HuH-7 (cell line): ENCODE data around the gene STX18.
"Not testable (repeated sequence)": the region's sequence is repeated elsewhere in the genome, so short reads cannot be mapped to it uniquely, and the experiment has no call there.

ENCODE experiments used
- DNase-seq: peaks from one replicate; pipeline ENCODE4 v3.0.0; 2011; ENCODE audit warnings: low spot score

STX18 gene

DNA sequence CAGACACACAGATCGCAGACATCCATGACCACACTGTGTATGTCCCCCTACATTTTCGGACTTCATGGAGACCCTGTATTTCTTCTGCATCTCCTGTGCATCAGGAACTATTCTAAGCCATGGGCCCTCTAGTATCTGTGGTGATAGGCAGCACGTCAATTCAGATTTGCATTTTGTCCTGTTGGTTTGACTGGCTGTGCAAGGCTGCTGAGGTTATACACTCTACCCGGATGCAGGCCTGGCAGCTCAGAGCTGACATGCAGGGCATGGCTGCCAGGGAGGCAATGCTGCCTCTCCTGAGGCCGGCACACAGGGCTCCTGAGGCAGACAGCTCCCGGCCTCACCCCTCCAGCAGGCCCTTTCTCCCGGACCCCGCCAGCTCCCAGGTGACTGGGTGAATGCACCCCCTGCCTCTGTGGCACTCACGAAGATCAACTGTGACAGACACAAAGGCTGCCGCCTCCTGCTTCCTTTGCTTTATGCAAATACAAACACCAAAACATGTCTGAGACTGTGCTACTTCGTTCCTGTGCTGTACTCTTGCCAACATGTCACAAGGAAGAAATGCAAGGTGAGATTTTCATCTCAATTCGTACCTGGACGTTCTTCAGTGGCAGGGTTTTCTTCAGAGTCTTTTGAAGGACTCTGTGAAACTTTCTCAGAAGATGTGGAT is 103.9 kb downstream of the STX18 start:
- no peak for DNase-seq

DNA sequence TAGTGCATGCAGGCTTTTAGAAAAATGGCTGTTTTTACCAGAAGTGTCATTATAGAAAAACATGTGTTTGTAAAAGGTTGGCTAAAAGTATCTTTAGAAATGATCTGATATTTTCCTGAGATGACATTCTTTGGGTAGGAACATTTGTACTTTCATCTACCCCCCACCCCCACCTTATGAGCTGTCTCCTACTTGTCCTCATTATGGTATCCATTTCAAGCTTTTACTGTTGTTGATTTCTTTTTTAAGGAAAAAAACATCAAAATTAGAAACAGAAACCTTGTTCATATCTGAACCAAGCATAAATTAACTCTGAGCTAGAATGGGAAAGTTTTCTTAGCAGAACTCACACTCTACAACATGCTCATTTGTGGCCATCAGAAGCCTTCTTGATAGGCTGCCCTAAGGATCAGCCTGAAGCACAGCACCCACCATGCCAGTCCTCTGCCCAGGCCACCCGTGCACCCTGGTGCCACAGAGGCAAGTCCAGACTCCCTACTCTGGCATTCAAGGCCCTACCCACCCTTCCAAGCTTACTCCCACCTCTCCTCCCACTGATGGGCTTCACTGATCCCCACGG is 105.5 kb downstream of the STX18 start:
- DNase-seq, result no peak

GRCh38 chr4:4433941-4434340 is 107.9 kb downstream of the STX18 start:
- no peak for DNase-seq

DNA sequence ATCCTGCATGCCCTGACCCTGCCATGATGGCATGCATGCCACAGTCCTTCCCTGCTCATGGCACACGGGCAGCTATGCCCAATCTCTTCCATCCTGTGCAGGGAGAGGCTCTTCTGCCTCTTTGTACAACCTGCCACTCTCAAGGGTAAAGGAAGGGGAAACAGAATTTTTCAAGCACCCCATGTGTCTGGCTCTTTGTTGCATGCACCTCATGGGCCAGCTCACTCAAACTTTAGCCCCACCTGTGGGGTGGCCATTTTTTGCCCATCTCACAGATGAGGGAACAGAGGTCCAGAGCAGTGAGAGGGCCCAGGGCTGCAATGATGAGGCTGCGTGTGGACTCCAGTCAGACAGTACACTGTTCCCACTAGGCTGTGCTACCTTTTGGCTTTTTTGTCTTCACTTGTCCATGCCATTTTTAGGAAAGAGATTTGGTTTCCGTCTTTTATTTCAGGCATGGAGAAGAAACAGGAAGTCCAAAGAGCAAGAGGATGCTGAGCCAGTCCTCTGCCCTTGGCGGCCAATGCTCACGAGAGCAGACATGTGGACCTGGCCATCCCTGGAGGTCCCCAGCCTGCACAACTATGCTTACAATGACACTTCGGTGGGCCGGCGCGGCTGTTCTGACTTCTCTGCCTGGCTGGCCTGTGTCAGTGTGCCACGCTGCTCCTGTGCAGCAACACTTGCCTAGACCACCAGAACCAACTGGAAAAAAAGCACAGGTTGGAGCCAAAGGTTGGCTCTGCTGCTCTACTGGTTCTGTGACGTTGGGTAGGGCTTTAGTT is 109.3 kb downstream of the STX18 start:
- no peak for DNase-seq

DNA sequence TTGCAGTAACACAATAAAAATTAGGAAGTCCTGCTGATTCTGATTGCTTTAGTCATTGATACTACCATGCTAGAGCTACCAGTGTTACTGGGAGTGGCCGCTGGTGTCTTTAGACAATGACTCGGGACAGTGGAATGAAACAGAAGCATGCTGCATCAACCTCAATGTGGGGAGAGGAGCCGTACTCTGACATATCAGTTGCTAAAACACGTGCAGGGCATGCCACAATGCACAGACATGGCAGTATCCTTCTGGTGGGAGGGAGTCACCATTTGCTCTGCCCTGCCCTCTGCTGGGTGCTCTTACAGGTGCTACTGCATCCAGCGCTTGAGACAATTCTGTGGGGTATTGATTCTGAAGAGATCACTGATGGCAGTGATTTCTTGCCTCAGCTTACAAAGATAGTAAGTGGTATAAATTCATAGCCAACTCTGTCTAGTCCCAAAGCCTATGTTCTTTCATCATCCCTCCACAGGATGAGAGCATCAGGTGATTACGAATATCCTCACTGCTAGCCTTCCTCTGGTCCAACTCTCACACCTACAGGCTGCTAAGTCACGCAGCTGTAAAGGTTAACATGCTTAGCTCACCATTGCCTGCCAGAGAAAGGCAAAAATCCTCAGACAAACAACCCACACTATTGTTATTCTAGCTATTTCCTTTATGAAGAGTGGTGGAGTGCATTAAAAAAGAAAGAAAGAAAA is 111.2 kb downstream of the STX18 start:
- peak; percentile 75 for DNase-seq

- DNase-seq, result no peak
These were observed 112.6 kb downstream of the STX18 start for GRCh38 chr4:4428966-4429875.

GRCh38 chr4:4427886-4428285 is 114.0 kb downstream of the STX18 start:
- no peak for DNase-seq

DNA sequence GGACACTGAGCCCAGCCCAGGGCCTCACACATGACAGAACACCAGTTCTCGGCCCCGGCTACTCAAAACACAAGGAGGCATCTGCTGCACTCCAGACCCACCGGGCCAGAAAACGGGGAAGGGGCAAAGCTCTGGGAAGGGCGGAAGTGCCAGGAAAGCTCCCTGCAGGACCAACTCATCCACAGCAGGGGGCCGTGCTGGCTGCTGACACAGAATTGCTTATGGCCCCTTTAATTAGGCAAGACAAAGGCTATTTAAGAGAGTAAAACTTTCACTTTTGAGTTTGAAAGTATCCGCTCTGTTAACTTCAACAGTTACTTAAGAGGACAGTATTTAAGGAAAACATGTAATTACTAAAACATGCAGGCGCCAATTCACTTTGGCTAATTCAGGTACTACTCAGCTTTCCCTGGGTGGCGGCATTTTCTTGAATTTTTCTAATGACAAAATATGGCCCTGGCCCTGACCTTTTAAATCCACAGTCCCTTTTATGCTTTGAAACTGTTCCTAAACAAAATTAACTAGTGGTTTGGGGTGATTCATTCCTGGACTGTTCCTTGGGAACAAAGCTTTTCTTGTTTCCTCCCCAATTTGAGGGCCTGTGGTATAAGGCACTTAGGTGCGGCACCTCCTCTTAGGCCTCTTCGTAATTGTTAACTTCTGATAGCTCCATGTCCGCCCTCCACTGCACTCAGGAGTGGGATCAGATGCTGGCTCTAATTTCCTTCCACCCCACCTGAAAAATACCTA is 114.6 kb downstream of the STX18 start:
- DNase-seq, result no peak

GRCh38 chr4:4426511-4427120 is 115.2 kb downstream of the STX18 start:
- no peak for DNase-seq

- no peak for DNase-seq
These were observed 116.2 kb downstream of the STX18 start for GRCh38 chr4:4425696-4426095.

DNA sequence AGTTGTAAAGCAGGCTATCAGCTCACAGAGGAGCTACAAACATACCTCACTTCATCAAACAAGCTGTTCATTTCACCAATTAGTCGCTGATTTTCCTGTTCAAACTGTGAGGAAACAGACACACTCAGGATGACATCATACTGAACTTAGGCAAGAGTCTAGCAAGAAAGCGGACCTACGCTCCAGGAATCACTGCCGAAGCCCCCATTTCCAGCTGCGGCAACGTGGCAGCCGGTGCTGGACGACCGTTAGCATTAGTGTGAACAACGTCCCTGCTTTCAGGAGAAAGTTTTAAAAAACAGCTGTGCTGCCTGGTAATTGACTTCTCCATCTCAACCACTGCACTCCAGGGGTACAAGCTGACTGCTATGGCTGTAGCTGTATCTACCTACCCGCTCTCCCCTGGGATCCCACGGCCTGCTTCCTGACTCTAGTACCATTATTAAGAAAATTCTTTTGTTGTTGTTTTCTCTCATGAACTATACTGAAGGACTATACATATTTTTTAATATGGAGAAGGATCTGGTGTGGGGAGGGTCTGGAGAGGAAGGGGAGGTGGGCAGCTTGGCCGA is 116.6 kb downstream of the STX18 start:
- no peak for DNase-seq

DNA sequence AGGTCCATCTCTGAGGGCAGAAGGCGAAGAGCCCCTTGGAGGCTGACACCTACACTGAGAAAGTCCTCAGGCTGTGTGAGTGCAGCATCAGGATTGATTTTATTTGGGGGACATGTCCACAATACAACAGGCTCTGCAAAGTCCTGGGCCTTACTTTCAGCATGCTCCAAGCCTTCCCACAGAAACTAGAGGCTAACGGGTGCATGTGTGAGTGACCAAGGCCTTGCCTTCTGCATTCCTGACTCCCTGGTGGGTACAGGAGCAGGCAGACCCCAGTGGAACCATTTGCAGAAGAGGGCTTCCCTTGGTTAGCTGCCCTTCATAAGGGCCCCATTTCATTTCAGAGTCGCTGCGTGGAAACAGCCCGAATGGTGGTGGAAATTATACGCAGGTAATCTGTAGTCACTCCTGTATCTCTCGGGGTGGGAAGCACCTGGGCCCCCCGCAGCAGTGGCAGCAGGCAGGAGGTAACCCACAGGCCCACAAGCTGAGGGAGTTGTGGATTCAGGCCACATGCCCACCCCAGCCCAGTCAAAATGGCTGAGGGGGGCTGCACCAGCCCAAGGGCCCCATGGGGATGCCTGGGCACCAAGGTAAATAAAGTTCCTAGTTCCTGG is 117.2 kb downstream of the STX18 start:
- no peak for DNase-seq

DNA sequence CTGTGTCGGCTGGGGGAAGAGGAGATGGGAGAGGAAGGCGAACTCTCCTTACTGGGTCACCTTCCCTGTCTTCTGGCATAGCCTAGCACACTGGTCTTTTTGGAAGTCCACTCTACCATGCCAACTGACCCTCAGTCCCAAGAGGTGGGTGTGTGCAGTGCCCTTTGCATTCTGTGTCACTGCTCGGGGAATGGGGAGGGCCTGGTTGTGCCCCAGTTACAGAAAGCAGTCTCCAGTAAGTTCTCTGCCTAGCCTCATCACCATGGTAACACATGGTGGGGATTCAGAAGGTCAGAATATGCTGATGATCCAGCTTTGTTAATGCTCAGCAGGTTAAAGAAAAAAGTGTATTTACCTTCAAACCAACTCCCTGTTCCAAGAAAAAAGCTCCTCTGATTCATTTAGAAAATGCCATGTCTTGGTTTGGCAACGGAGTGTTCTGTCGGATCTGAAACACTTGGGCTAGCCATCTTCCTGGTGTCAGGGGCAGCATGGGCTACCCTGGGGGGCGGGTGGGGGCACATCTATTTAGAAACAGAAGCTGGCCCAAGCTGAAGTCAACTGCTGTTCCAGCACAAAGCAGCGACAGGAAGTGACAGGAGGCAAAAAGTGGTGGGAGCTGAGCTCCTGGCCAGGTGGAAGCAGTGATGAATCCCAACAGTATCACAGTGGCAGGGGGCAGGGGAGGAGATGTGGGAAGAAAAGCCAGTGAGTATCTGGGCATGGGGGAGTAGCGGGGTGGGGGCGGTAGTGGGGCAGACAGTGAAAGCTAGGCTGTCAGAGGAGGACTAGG is 117.9 kb downstream of the STX18 start:
- no peak for DNase-seq

GRCh38 chr4:4422856-4423499 is 118.9 kb downstream of the STX18 start:
- DNase-seq, result no peak

DNA sequence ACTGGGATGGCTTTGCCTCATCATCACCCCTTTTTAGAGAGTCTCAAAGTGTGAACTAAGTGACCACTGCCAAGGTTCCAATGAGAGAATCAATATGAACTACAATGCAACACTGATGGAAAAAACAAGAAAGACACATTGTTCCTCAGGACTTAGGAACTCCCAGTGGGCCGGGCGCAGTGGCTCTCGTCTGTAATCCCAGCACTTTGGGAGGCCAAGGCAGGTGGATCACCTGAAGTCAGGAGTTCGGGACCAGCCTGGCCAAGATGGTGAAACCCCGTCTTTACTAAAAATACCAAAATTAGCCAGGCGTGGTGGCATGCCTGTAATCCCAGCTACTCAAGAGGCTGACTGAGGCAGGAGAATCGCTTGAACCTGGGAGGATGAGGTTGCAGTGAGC is 119.7 kb downstream of the STX18 start:
- not testable (repeated sequence) for DNase-seq

GRCh38 chr4:4421356-4421755 is 120.5 kb downstream of the STX18 start:
- DNase-seq, result no peak

DNA sequence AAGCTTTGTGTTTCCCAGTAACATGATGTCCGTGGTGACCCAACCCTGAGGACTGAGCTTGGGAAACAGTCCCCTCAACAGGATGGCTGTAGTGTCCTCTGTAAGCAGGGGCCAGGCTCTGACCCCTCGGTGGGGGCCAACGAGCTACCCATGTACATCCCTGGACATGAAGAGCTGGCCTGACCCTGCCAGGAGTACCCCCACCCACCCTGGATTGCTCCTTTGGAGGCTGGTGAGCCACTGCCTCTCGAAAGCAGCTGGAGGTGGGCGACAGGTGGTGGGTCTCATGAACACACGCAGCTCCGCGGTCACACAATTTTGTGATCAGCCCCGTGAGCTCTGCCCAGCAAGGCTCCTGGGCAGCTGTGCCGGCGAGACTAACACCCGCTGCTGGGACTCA is 121.4 kb downstream of the STX18 start:
- no peak for DNase-seq

DNA sequence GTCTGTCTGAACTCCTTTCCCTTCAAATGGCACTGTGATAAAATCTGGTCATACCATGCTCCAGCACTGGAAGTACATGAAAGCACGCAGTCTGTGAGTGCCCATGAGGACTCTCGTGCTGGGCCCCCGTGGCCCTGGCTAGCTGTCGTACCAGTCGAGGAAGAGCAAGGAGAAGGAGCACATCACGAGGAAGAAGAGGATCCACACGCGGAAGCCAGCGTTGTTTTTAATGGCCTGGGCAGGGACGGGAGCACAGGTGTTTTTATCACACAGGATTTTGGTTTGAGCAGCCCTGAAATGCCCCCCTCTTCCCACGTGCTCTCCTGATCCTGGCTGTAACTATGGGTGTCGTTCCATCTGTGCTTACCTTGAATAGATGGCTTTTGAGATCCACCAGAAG is 122.0 kb downstream of the STX18 start:
- no peak for DNase-seq
